ENCODE results near the gene RIOK3.
"Not testable (repeated sequence)": the region's sequence is repeated elsewhere in the genome, so short reads cannot be mapped to it uniquely, and the experiment has no call there.

The RIOK3 gene, protein sequence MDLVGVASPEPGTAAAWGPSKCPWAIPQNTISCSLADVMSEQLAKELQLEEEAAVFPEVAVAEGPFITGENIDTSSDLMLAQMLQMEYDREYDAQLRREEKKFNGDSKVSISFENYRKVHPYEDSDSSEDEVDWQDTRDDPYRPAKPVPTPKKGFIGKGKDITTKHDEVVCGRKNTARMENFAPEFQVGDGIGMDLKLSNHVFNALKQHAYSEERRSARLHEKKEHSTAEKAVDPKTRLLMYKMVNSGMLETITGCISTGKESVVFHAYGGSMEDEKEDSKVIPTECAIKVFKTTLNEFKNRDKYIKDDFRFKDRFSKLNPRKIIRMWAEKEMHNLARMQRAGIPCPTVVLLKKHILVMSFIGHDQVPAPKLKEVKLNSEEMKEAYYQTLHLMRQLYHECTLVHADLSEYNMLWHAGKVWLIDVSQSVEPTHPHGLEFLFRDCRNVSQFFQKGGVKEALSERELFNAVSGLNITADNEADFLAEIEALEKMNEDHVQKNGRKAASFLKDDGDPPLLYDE

GRCh38 chr18:23452728-23453679 lies at the start of gene RIOK3:
Gene RIOK3, plus strand, starts transcription at chr18:23453287. Its CDS starts 153 bp downstream, at chr18:23453440.
- DNase-seq (ENCODE audit: low read depth in 2 of 2, low spot score in 1 of 2): peak; percentile 77 to 78

DNA sequence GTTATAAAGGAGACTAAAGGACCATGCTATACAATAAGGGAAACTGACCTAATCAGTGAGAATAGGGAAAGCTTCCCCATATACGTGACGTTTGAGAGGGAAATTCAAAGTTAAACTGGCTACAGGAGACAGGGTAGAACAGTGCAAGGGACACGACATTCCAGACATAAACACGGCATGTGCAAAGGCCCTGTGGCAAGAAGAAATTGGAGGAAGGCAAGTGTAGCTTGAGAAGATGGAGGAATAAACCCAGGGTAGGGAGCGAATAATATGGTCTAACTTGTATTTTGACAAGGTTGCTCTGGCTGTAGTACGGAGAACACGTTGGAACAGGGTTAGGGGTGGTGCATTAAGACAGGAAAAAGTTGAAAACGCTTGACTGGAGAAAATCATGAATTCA lies 49.8 kb upstream of the RIOK3 start:
- no peak for DNase-seq (ENCODE audit: low read depth in 2 of 2, low spot score in 1 of 2)

- DNase-seq (ENCODE audit: low read depth in 2 of 2, low spot score in 1 of 2): no peak
These were observed 47.5 kb upstream of the RIOK3 start for GRCh38 chr18:23405636-23406035.

- DNase-seq (ENCODE audit: low read depth in 2 of 2, low spot score in 1 of 2): no peak
These were observed 46.8 kb upstream of the RIOK3 start for GRCh38 chr18:23406271-23406787.

- DNase-seq (ENCODE audit: low read depth in 2 of 2, low spot score in 1 of 2): no peak
These were observed 40.6 kb upstream of the RIOK3 start for GRCh38 chr18:23412351-23412964.

GRCh38 chr18:23415515-23415914 lies 37.6 kb upstream of the RIOK3 start:
- no peak for DNase-seq (ENCODE audit: low read depth in 2 of 2, low spot score in 1 of 2)

- DNase-seq (ENCODE audit: low read depth in 2 of 2, low spot score in 1 of 2): no peak
These were observed 36.8 kb upstream of the RIOK3 start for GRCh38 chr18:23416298-23416697.

DNA sequence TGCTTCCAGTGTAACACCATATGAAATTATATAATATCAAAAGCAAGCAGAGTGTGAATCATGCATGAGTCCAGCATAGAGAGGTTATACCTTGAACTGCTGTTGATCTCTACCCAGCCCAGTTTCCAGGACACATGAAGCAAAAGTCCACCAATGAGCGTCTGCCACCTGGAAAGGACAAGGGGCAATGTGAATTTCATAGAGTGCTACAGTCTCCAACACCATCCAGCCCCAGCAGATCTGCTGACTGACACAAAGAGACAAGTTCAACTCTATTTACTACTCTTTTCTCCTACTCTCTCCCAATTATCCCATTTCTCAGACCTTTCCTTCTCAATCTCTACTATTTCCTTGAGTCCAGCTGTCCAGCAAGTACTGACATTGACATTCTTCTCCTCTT lies 31.8 kb upstream of the RIOK3 start:
- DNase-seq (ENCODE audit: low read depth in 2 of 2, low spot score in 1 of 2): no peak

GRCh38 chr18:23422751-23423418 lies 30.2 kb upstream of the RIOK3 start:
- peak in 1 of 2 donors; percentile 11 for DNase-seq (ENCODE audit: low read depth in 2 of 2, low spot score in 1 of 2)

GRCh38 chr18:23424616-23425015 lies 28.5 kb upstream of the RIOK3 start:
- no peak for DNase-seq (ENCODE audit: low read depth in 2 of 2, low spot score in 1 of 2)

- no peak for DNase-seq (ENCODE audit: low read depth in 2 of 2, low spot score in 1 of 2)
These were observed 24.3 kb upstream of the RIOK3 start for GRCh38 chr18:23428821-23429220.

- not testable (repeated sequence) for DNase-seq (ENCODE audit: low read depth in 2 of 2, low spot score in 1 of 2)
These were observed 23.5 kb upstream of the RIOK3 start for GRCh38 chr18:23429538-23429937.

DNA sequence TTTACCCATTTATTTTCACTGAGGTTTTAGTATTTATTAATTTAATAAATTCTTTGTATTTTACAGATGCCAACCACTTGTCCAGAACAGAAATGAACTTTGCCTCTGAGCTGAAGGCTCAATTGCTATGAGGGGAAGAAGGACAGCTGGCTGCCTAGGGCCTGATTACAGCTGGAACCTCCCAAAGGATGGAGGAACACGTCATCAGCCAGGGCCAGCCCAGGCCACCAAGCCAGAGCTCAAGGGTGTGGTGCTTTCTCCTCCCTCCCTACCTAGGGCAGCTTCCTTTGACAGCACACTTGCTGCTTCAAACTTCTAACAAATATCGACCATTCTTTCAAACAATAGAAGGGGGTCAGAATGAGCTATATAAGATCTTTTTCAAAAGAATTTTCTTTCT lies 19.7 kb upstream of the RIOK3 start:
- no peak for DNase-seq (ENCODE audit: low read depth in 2 of 2, low spot score in 1 of 2)

- peak; percentile 52 to 57 for DNase-seq (ENCODE audit: low read depth in 2 of 2, low spot score in 1 of 2)
These were observed 15.6 kb upstream of the RIOK3 start for GRCh38 chr18:23437357-23438045.

DNA sequence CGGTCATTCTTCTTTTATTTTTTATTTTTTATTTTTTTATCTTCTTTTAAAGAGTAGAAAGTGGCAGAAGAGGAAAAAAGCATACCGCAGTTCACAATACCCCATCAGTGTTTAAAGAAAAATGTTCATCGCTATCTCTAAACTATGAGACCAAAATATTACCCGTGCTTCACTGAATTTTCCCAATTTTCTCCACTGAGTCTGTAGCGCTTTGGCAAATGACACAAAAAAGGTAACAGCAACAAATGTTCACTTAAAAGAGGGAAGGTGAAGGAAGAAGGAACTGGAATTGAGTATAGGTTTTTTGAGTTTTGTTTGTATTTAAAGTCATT lies 15.1 kb upstream of the RIOK3 start:
- no peak for DNase-seq (ENCODE audit: low read depth in 2 of 2, low spot score in 1 of 2)

DNA sequence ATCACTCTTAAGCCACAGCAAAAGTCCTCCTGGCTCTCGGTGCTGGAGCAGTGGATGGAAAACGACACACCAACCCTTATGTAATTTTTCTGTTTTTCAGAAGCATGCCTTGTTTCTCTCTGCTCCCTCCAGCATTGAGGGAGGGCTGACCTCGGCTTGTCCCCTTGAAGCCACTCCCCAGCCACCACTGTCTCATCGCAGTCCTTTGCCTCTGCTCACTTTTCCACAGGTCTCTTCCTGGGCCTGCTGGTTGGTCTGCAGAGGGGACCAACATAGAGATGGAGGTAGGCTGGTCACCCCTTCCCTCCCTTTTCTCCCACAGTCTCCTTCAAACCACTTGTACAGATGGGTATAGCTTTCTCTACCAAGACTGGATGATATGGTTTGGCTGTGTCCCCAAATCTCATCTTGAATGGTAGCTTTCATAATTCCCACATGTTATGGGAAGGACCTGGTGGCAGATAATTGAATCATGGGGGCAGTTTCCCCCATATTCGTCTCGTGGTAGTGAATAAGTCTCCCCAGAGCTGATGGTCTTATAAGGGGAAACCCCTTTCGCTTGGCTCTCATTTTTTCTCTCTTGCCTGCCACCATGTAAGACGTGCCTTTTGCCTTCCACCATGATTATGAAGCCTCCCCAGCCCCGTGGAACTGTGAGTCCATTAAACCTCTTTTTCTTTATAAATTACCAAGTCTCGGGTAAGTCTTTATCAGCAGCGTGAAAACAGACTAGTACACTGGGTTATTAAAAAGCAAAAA lies 14.3 kb upstream of the RIOK3 start:
- DNase-seq (ENCODE audit: low read depth in 2 of 2, low spot score in 1 of 2): no peak

DNA sequence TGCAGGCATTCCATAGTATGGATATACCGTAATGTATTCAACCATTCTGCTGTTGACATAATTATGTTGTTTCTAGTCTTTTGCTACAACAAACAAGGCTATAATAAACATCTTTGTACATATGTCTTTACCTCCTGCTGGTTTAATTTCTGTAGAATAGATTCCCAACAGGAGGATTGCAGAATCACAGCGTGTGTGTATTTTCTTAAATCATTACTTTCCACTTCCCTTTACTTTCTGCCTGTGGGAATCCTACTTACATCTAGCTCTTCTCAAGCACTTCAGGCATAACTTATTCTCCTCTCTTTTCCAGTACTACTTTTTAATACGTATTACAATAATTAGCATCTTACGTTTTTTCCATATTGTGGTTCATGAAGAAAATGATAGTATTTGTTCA lies 13.0 kb upstream of the RIOK3 start:
- no peak for DNase-seq (ENCODE audit: low read depth in 2 of 2, low spot score in 1 of 2)

- no peak for DNase-seq (ENCODE audit: low read depth in 2 of 2, low spot score in 1 of 2)
These were observed 10.1 kb upstream of the RIOK3 start for GRCh38 chr18:23442958-23443357.

- no peak for DNase-seq (ENCODE audit: low read depth in 2 of 2, low spot score in 1 of 2)
These were observed 4.8 kb upstream of the RIOK3 start for GRCh38 chr18:23448291-23448690.
